ENCODE results near the gene R3HDM4.
"Not testable (repeated sequence)": the region's sequence is repeated elsewhere in the genome, so short reads cannot be mapped to it uniquely, and the experiment has no call there.

The R3HDM4 gene

GRCh38 chr19:853614-854220 is 59.3 kb downstream of the R3HDM4 start:
- DNase-seq = not testable (repeated sequence)

DNA sequence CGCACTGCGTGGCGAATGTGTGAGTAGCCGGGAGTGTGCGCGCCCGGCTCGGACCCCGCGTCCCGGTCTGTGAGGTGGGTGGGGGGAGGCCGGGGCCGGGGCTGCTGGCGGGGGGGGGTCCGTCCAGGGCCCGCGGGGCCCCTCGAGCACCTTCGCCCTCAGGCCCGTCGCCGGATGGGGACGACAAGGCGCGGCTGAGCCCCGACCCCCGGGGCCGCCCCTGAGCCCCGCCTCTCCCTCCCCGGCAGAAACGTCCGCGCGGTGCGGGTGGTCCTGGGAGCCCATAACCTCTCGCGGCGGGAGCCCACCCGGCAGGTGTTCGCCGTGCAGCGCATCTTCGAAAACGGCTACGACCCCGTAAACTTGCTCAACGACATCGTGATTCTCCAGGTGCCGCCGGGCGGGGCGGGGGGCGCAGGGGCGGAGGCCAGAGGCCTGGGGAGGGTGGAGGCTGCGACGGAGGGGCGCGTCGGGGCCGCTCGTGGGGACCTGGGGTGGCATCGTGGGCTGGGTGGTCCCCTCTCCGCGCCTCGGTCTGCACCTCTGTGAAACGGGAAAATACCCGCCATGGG is 59.9 kb downstream of the R3HDM4 start:
- DNase-seq = no peak

GRCh38 chr19:852136-853013 is 60.6 kb downstream of the R3HDM4 start, which contains the start of gene ELANE:
Gene ELANE, plus strand, starts transcription at chr19:852303. Its CDS starts 26 bp downstream, at chr19:852329.
- DNase-seq = no peak

GRCh38 chr19:850979-851335 is 62.1 kb downstream of the R3HDM4 start:
- DNase-seq = no peak

DNA sequence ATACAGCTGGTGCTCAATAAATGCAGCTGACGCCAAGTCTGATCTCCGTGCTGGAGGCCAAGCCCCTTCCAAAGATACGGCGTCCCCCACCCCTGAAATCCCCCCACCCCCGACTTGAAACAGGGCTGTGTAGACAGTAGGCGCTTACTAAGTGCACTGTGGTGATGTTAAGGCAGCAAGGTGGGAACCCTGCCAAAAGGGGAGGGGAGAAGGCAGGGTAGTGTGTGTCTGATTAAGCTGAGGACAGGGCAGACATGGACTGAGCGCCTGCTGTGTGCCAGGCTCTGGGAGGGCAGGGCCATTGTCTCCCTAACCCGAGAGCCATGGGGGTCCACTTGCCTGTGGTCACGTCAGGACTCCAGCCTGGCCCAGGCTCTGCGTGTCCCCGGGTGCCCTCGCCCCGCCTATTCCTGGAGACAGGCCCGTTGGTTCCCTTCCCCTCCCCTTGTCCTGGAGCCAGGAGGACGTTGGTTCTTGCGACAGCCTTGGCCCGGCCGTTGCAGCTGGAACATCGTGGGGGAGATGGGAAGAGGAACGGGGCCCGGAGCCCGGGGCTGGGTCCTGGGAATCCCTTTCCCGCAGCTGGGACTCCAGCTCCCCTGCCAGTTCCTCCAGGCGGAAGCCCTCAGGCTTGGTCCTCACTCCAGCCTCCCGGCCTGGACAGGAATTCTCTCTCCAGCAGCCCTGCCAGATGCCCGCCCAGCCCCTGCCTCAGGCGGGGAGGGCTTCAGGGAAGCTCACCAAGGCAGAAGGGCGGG is 62.6 kb downstream of the R3HDM4 start:
- peak; percentile 38 for DNase-seq

DNA sequence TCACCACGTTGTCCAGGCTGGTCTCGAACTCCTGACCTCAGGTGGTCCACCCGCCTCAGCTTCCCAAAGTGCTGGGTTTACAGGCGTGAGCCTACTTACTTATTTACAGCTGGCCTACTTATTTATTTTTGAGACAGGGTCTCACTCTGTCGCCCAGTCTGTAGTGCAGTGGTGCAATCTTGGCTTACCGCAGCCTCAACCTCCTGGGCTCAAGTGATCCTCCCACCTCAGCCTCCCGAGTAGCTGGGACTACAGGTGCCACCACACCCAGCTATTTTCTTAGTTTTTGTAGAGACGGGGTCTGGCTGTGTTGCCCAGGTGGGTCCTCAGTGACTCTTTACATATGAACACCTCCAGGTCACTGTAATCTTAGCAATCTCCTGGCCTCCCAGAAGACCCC is 63.8 kb downstream of the R3HDM4 start:
- not testable (repeated sequence) for DNase-seq

GRCh38 chr19:848386-848921 is 64.6 kb downstream of the R3HDM4 start:
- no peak for DNase-seq
